ENCODE data around the gene LRMDA.

LRMDA gene

GRCh38 chr10:75394221-75394620, 37.2 kb upstream of the LRMDA start:
- Histone ChIP-seq H3K4me3 (ENCODE audit: low read length, poor library complexity, severe bottlenecking) (no peak overlapping the region), H3F3A (ENCODE audit: low read depth) (no peaks in the 10 kb centered on the region), H3K9me3 (ENCODE audit: insufficient read depth, low read depth, low read length) (no peaks in the 10 kb centered on the region), H3K4me1 (ENCODE audit: insufficient read depth, low read length, poor library complexity, severe bottlenecking) (no peaks in the 10 kb centered on the region), H4K20me1 (ENCODE audit: insufficient read depth, low read length, poor library complexity, severe bottlenecking) (peaks cover 8% of the 10 kb centered on the region), H3K79me2 (ENCODE audit: insufficient read depth, low read length) (peaks cover 15% of the 10 kb centered on the region; the same call in 1 of the 2 replicates), H2AFZ (ENCODE audit: low read length) (no peak overlapping the region), H3K4me2 (ENCODE audit: low read depth, low read length, poor library complexity, severe bottlenecking) (no peak overlapping the region), H3K27me3 (ENCODE audit: insufficient read depth, low read length, poor library complexity, severe bottlenecking) (no peaks in the 10 kb centered on the region), H3K36me3 (ENCODE audit: insufficient read depth, low read length) (no peaks in the 10 kb centered on the region), H3K9me2 (replicated peaks; ENCODE audit: low read depth, low read length) (no peaks in the 10 kb centered on the region), H3K9ac (ENCODE audit: low read depth, low read length, poor library complexity, severe bottlenecking) (no peak overlapping the region)
- TF ChIP-seq EZH2phosphoT487 (IDR thresholded peaks at IDR 0.05; ENCODE audit: borderline replicate concordance) (no peak), CTCF (conservative IDR thresholded peaks at IDR 0.05; ENCODE audit: low read length) (no peak)

GRCh38 chr10:75395066-75395931, 36.1 kb upstream of the LRMDA start:
- Histone ChIP-seq H3K36me3 (ENCODE audit: insufficient read depth, low read length) (no peaks in the 10 kb centered on the region), H3K9ac (ENCODE audit: low read depth, low read length, poor library complexity, severe bottlenecking) (no peak overlapping the region), H3K27me3 (ENCODE audit: insufficient read depth, low read length, poor library complexity, severe bottlenecking) (no peaks in the 10 kb centered on the region), H3K4me2 (ENCODE audit: low read depth, low read length, poor library complexity, severe bottlenecking) (no peak overlapping the region), H3K4me1 (ENCODE audit: insufficient read depth, low read length, poor library complexity, severe bottlenecking) (no peaks in the 10 kb centered on the region), H4K20me1 (ENCODE audit: insufficient read depth, low read length, poor library complexity, severe bottlenecking) (peaks cover 13% of the 10 kb centered on the region), H2AFZ (ENCODE audit: low read length) (no peak overlapping the region), H3K9me3 (ENCODE audit: insufficient read depth, low read depth, low read length) (no peaks in the 10 kb centered on the region), H3K79me2 (ENCODE audit: insufficient read depth, low read length) (peaks cover 25% of the 10 kb centered on the region), H3K9me2 (replicated peaks; ENCODE audit: low read depth, low read length) (no peaks in the 10 kb centered on the region), H3F3A (ENCODE audit: low read depth) (no peaks in the 10 kb centered on the region), H3K4me3 (ENCODE audit: low read length, poor library complexity, severe bottlenecking) (no peak overlapping the region)
- TF ChIP-seq EZH2phosphoT487 (IDR thresholded peaks at IDR 0.05; ENCODE audit: borderline replicate concordance) (no peak), CTCF (conservative IDR thresholded peaks at IDR 0.05; ENCODE audit: low read length) (peak; percentile 21; the same call in 1 of the 2 replicates)

GRCh38 chr10:75395932-75396630, 35.3 kb upstream of the LRMDA start:
- no peak overlapping the region for H3K4me2 ChIP-seq (ENCODE audit: low read depth, low read length, poor library complexity, severe bottlenecking)
- H3K27me3 ChIP-seq (ENCODE audit: insufficient read depth, low read length, poor library complexity, severe bottlenecking): no peaks in the 10 kb centered on the region

More at GRCh38 chr10:75395932-75396630, 35.3 kb upstream of the LRMDA start:
- no peaks in the 10 kb centered on the region for H3K4me1 ChIP-seq (ENCODE audit: insufficient read depth, low read length, poor library complexity, severe bottlenecking)
- no peaks in the 10 kb centered on the region for H3F3A ChIP-seq (ENCODE audit: low read depth)
- no peak overlapping the region for H3K4me3 ChIP-seq (ENCODE audit: low read length, poor library complexity, severe bottlenecking)
- H2AFZ ChIP-seq (ENCODE audit: low read length): no peak overlapping the region
- H3K36me3 ChIP-seq (ENCODE audit: insufficient read depth, low read length): no peaks in the 10 kb centered on the region
- no peaks in the 10 kb centered on the region for H3K9me3 ChIP-seq (ENCODE audit: insufficient read depth, low read depth, low read length)
- peaks cover 33% of the 10 kb centered on the region for H3K79me2 ChIP-seq (ENCODE audit: insufficient read depth, low read length)
- peaks cover 13% of the 10 kb centered on the region for H4K20me1 ChIP-seq (ENCODE audit: insufficient read depth, low read length, poor library complexity, severe bottlenecking)
- no peak overlapping the region for H3K9ac ChIP-seq (ENCODE audit: low read depth, low read length, poor library complexity, severe bottlenecking)
- H3K9me2 ChIP-seq (replicated peaks; ENCODE audit: low read depth, low read length): no peaks in the 10 kb centered on the region
- no peak for TF ChIP-seq CTCF (conservative IDR thresholded peaks at IDR 0.05; ENCODE audit: low read length)
- no peak for TF ChIP-seq EZH2phosphoT487 (IDR thresholded peaks at IDR 0.05; ENCODE audit: borderline replicate concordance)

All from Loucy (cell line).